PC-3 (cell line): ENCODE measurements around the gene F2RL3. TPM values are rescaled to one million over a fixed set of nuclear protein-coding genes. Genes with fewer than 3 reads are reported as not detected.

ENCODE experiments used
- ATAC-seq: fragments of 200-7000 bp; cut with Tn5 transposase; 2 replicates; pipeline ENCODE4 v1.9.1; 2020; ENCODE audit warnings: mild to moderate bottlenecking, moderate library complexity
- BruUV-seq: library from RNA; stranded (reverse); fragments of 400-500 nt; replicated peaks from 2 replicates; lab custom pipeline; 2021; lab: Mats Ljungman, UMichigan
- CTCF ChIA-PET: fragments of 300-600 bp; sonication (Branson Sonifier 250); formaldehyde crosslinking; loops from one replicate; lab custom pipeline; 2022; ENCODE audit warnings: antibody characterized with exemption; lab: Charles Lee
- POLR2A ChIA-PET: fragments of 300-600 bp; sonication (Branson Sonifier 250); formaldehyde crosslinking; loops from one replicate; lab custom pipeline; 2022; ENCODE audit warnings: antibody characterized with exemption; ENCODE audit not compliant: unreplicated experiment; lab: Charles Lee
- DNase-seq: peaks from one replicate; pipeline ENCODE4 v3.0.0-alpha.2; 2015
- H2AFZ ChIP-seq: fragments of 300-600 bp; sonication (generic); 2 replicates; pipeline ENCODE4 v1.6.0; 2016; ENCODE audit warnings: antibody characterized with exemption, low read length
- H3F3A ChIP-seq: fragments of 300-600 bp; sonication (generic); one replicate; pipeline ENCODE4 v1.6.0; 2017; ENCODE audit warnings: antibody characterized with exemption, low read length, control low read depth, mild to moderate bottlenecking; ENCODE audit not compliant: unreplicated experiment
- H3K27ac ChIP-seq: fragments of 300-600 bp; sonication (generic); 2 replicates; pipeline ENCODE4 v1.5.1; 2016; ENCODE audit warnings: mild to moderate bottlenecking, low read length
- H3K27me3 ChIP-seq: fragments of 300-600 bp; sonication (generic); 2 replicates; pipeline ENCODE4 v1.6.1; 2016; ENCODE audit warnings: low read length, mixed read lengths
- H3K36me3 ChIP-seq: fragments of 300-600 bp; sonication (generic); 2 replicates; pipeline ENCODE4 v1.6.1; 2016; ENCODE audit warnings: low read depth, mixed run types, low read length, mixed read lengths
- H3K4me1 ChIP-seq: fragments of 300-600 bp; sonication (generic); 2 replicates; pipeline ENCODE4 v1.5.1; 2016; ENCODE audit warnings: low read length; ENCODE audit not compliant: insufficient read depth
- H3K4me2 ChIP-seq: fragments of 300-600 bp; sonication (generic); 2 replicates; pipeline ENCODE4 v1.6.0; 2016; ENCODE audit warnings: low read length
- H3K4me3 ChIP-seq: fragments of 300-600 bp; sonication (generic); 2 replicates; pipeline ENCODE4 v1.5.1; 2016; ENCODE audit warnings: mild to moderate bottlenecking, low read length, mixed read lengths
- H3K79me2 ChIP-seq: fragments of 300-600 bp; sonication (generic); 2 replicates; pipeline ENCODE4 v1.6.1; 2017; ENCODE audit warnings: low read length, mixed read lengths
- H3K9ac ChIP-seq: fragments of 300-600 bp; sonication (generic); 2 replicates; pipeline ENCODE4 v1.6.0; 2016; ENCODE audit warnings: mild to moderate bottlenecking, low read length
- H3K9me2 ChIP-seq: fragments of 300-600 bp; sonication (generic); replicated peaks from 2 replicates; pipeline ENCODE4 v1.6.1; 2016; ENCODE audit warnings: mixed run types, low read length, mixed read lengths
- H3K9me3 ChIP-seq: fragments of 300-600 bp; sonication (generic); 2 replicates; pipeline ENCODE4 v1.6.1; 2016; ENCODE audit warnings: low read length, mixed read lengths
- H4K20me1 ChIP-seq: fragments of 300-600 bp; sonication (generic); 2 replicates; pipeline ENCODE4 v1.6.1; 2016; ENCODE audit warnings: low read length, mixed read lengths
- CTCF ChIP-seq: fragments of 300-600 bp; sonication (generic); conservative IDR thresholded peaks from 2 replicates; pipeline ENCODE4 v1.5.1; 2017; ENCODE audit warnings: antibody characterized with exemption, low read depth, mild to moderate bottlenecking, low read length
- EZH2 ChIP-seq: fragments of 300-600 bp; sonication (generic); IDR thresholded peaks from one replicate; pipeline ENCODE4 v1.6.1; 2017; ENCODE audit warnings: antibody characterized with exemption, mild to moderate bottlenecking, low read length; ENCODE audit not compliant: unreplicated experiment
- EZH2phosphoT487 ChIP-seq: fragments of 300-600 bp; sonication (generic); IDR thresholded peaks from 2 replicates; pipeline ENCODE4 v1.6.1; 2018; ENCODE audit warnings: mild to moderate bottlenecking, antibody characterized with exemption, low read length, borderline replicate concordance
- intact Hi-C: fragments of 100-400 bp; cut with micrococcal nuclease; formaldehyde crosslinking; loops from 2 replicates; pipeline ENCODE4 v1.9.0; 2023
- total RNA-seq: library from RNA; depleted of rRNA; stranded (reverse); fragments of >200 nt; gene quantifications from 2 replicates; pipeline ENCODE4 v1.2.3, GENCODE V29; 2014

Gene F2RL3
- total RNA-seq, 1 experiment from 2014 or later = 0.07 TPM

- intact Hi-C loops = loop anchor here (10.0 kb wide), 2 partner anchors 56 to 164 kb away; no protein-coding TSS in a partner anchor
- POLR2A ChIA-PET = no interaction called here
- H3K4me1 ChIP-seq = 0 out of 2 replicates have a peak, but pooled peaks cover 4% of the 10 kb centered on the region
Observed at GRCh38 chr19:16890461-16891184, 1.8 kb downstream of the F2RL3 start.

GRCh38 chr19:16891696-16892382 lies 3.0 kb downstream of the F2RL3 start:
- Histone ChIP-seq H3K9ac (no peak overlapping the region), H3K4me1 (peaks cover 6% of the 10 kb centered on the region; the same call in 1 of the 2 replicates), H2AFZ (no peak overlapping the region), H3K36me3 (no peaks in the 10 kb centered on the region), H3K4me3 (no peak overlapping the region), H3K79me2 (no peaks in the 10 kb centered on the region), H3K4me2 (no peak overlapping the region), H3K9me3 (no peaks in the 10 kb centered on the region), H3K27me3 (no peaks in the 10 kb centered on the region), H3F3A (no peaks in the 10 kb centered on the region), H3K27ac (no peak overlapping the region), H3K9me2 (no peaks in the 10 kb centered on the region), H4K20me1 (no peaks in the 10 kb centered on the region)
- TF ChIP-seq EZH2phosphoT487 (no peak), EZH2 (no peak), CTCF (no peak)
- POLR2A ChIA-PET = no interaction called here
- DNase-seq = no peak
- no peak for ATAC-seq
- BruUV-seq = no TSS peak
- CTCF ChIA-PET = no interaction called here
- intact Hi-C loops = loop anchor here (10.0 kb wide), 2 partner anchors 57 to 163 kb away; no protein-coding TSS in a partner anchor

More at GRCh38 chr19:16890461-16891184, 1.8 kb downstream of the F2RL3 start:
- Histone ChIP-seq H3K9me3 (no peaks in the 10 kb centered on the region), H3K79me2 (no peaks in the 10 kb centered on the region), H3K4me3 (no peak overlapping the region), H4K20me1 (no peaks in the 10 kb centered on the region), H2AFZ (no peak overlapping the region), H3K9ac (no peak overlapping the region), H3K4me2 (no peak overlapping the region), H3K9me2 (no peaks in the 10 kb centered on the region), H3K36me3 (no peaks in the 10 kb centered on the region), H3F3A (no peaks in the 10 kb centered on the region), H3K27me3 (no peaks in the 10 kb centered on the region), H3K27ac (no peak overlapping the region)
- CTCF ChIA-PET = no interaction called here
- no TSS peak for BruUV-seq
- no peak for DNase-seq
- no peak for ATAC-seq
- TF ChIP-seq EZH2 (no peak), CTCF (no peak), EZH2phosphoT487 (no peak)
